K562 (cell line): ENCODE results near the gene MYO15A. TPM values are rescaled to one million over a fixed set of nuclear protein-coding genes. Genes with fewer than 3 reads are reported as not detected.

Source experiments
- ATAC-seq: fragments of 200-7000 bp; cut with Tn5 transposase; 3 replicates; pipeline ENCODE4 v1.9.1; 2020; ENCODE audit warnings: moderate library complexity
- BruUV-seq: library from RNA; stranded (reverse); fragments of 400-500 nt; replicated peaks from 2 replicates; lab custom pipeline; 2021; lab: Mats Ljungman, UMichigan
- CTCF ChIA-PET: fragments of 300-600 bp; formaldehyde crosslinking; extraction: SDS; loops from one replicate; lab custom pipeline; 2021; ENCODE audit warnings: low intra/inter-chr PET ratio; lab: Yijun Ruan, JAX
- POLR2A ChIA-PET: fragments of 300-600, 350-650 bp; sonication (Branson Sonifier 250); formaldehyde crosslinking; extraction: SDS; loops from one replicate; lab custom pipeline; 2021; ENCODE audit warnings: antibody characterized with exemption, inconsistent platforms; lab: Yijun Ruan, JAX
- DNase-seq, 4 experiments: peaks; one replicate each; pipeline versions ENCODE4 v3.0.0 to v3.0.0-alpha.2; 2011 to 2018; ENCODE audit warnings: low spot score in 3 of 4, mixed read lengths in 3 of 4; ENCODE audit errors: extremely low read depth in 1 of 4
- FAIRE-seq: peaks from 2 replicates; lab custom pipeline; 2011; peaks lifted over from hg19 to GRCh38; lab: Jason Lieb, UNC
- H2AFZ ChIP-seq: 2 replicates; pipeline ENCODE4 v1.6.0; 2011; ENCODE audit warnings: low read depth, low read length, control low read depth, inconsistent platforms
- H3K27ac ChIP-seq: fragments of 200-600 bp; 3 replicates; pipeline ENCODE4 v1.8.0; 2011; ENCODE audit warnings: low read depth, mild to moderate bottlenecking, control low read depth, inconsistent platforms, low read length, moderate library complexity, mixed read lengths; ENCODE audit errors: extremely low read depth
- H3K27me3 ChIP-seq, 2 experiments: fragments of 300-600 bp in 1 of 2; 2 replicates in 1 of 2; 3 replicates in 1 of 2; pipeline versions ENCODE4 v1.6.0 to v1.8.0; 2011; ENCODE audit warnings: inconsistent platforms in 2 of 2, low read length in 2 of 2, mild to moderate bottlenecking in 1 of 2, mixed read lengths in 1 of 2, moderate library complexity in 1 of 2; ENCODE audit not compliant: control insufficient read depth in 2 of 2, insufficient read depth in 2 of 2
- H3K36me3 ChIP-seq: fragments of 300-600 bp; 3 replicates; pipeline ENCODE4 v1.8.0; 2011; ENCODE audit warnings: mild to moderate bottlenecking, low read length, inconsistent platforms; ENCODE audit not compliant: control insufficient read depth, insufficient read depth
- H3K4me1 ChIP-seq, 2 experiments: fragments of 200-600 bp in 1 of 2; replicated peaks in 1 of 2; 2 replicates in 1 of 2; 3 replicates in 1 of 2; pipeline versions ENCODE4 v1.5.1 to v1.8.0; 2011; ENCODE audit warnings: inconsistent platforms in 2 of 2, low read length in 2 of 2, mild to moderate bottlenecking in 1 of 2, mixed read lengths in 1 of 2, moderate library complexity in 1 of 2; ENCODE audit not compliant: control insufficient read depth in 2 of 2, insufficient read depth in 2 of 2
- H3K4me2 ChIP-seq: 2 replicates; pipeline ENCODE4 v1.6.1; 2011; ENCODE audit warnings: low read length, control low read depth, inconsistent platforms, mixed read lengths; ENCODE audit not compliant: insufficient read depth
- H3K4me3 ChIP-seq: fragments of 200-600 bp; sonication (generic), shearing (Covaris generic); 2 replicates; pipeline ENCODE4 v1.5.1; 2016; ENCODE audit warnings: control low read depth, inconsistent platforms
- H3K79me2 ChIP-seq: fragments of 200-600 bp; 3 replicates; pipeline ENCODE4 v1.8.0; 2011; ENCODE audit warnings: low read length, inconsistent platforms; ENCODE audit not compliant: control insufficient read depth, insufficient read depth
- H3K9ac ChIP-seq, 2 experiments: 2 replicates each; pipeline versions ENCODE4 v1.6.0 to v1.6.1; 2011; ENCODE audit warnings: low read depth in 2 of 2, low read length in 2 of 2, control low read depth in 1 of 2, inconsistent platforms in 1 of 2, mild to moderate bottlenecking in 1 of 2, mixed read lengths in 1 of 2; ENCODE audit not compliant: insufficient read depth in 1 of 2
- H3K9me1 ChIP-seq: one replicate; pipeline ENCODE4 v1.6.0; 2011; ENCODE audit warnings: inconsistent platforms, mild to moderate bottlenecking, low read length, moderate library complexity; ENCODE audit not compliant: control insufficient read depth, insufficient read depth
- H3K9me3 ChIP-seq: replicated peaks from 2 replicates; pipeline ENCODE4 v1.5.1; 2011; ENCODE audit warnings: low read depth, low read length, inconsistent platforms; ENCODE audit not compliant: control insufficient read depth, insufficient read depth
- H4K20me1 ChIP-seq: replicated peaks from 2 replicates; pipeline ENCODE4 v1.6.1; 2011; ENCODE audit warnings: low read length, inconsistent platforms, mixed read lengths; ENCODE audit not compliant: control insufficient read depth, insufficient read depth
- BRCA1 ChIP-seq, 2 experiments: fragments of 450-650 bp in 1 of 2; sonication (generic) in 1 of 2; formaldehyde crosslinking in 1 of 2; IDR thresholded peaks; 2 replicates each; pipeline versions ENCODE4 v1.5.0 to v1.6.1; 2017 to 2020; ENCODE audit warnings: mild to moderate bottlenecking in 1 of 2, missing genetic modification reagents in 1 of 2
- CHCHD3 ChIP-seq: fragments of 250-450 bp; sonication (Bioruptor Pico); IDR thresholded peaks from 2 replicates; pipeline ENCODE4 v2.1.2; 2022; ENCODE audit warnings: mild to moderate bottlenecking
- RBM15 ChIP-seq: fragments of 200-400 bp; formaldehyde crosslinking; IDR thresholded peaks from 2 replicates; pipeline ENCODE4 v1.6.1; 2018; ENCODE audit warnings: mild to moderate bottlenecking, low read length, moderate library complexity; ENCODE audit not compliant: insufficient read depth
- SMARCE1 ChIP-seq: fragments of 450-650 bp; IDR thresholded peaks from 2 replicates; pipeline ENCODE4 v1.7.1; 2016; ENCODE audit warnings: mild to moderate bottlenecking
- ZNF77 ChIP-seq: fragments of 250-450 bp; sonication (Bioruptor Pico); IDR thresholded peaks from 2 replicates; pipeline ENCODE4 v1.5.0; 2020
- WGBS: fragments of 100-300 bp; shearing (Covaris generic); methylation state at CpG from one replicate; pipeline ENCODE4 v1.1.6; 2016; ENCODE audit warnings: low coverage, mixed read lengths; ENCODE audit not compliant: insufficient coverage; ENCODE audit errors: missing lambda C conversion rate; 5-methylcytosine and 5-hydroxymethylcytosine counted together
- in situ Hi-C: fragments of 300-500 bp; cut with MboI; formaldehyde crosslinking; loops from 4 replicates; pipeline ENCODE4 v1.15.0; 2018; ENCODE audit warnings: inconsistent platforms, mixed read lengths
- intact Hi-C: fragments of 100-400 bp; cut with micrococcal nuclease; formaldehyde crosslinking; loops from 2 replicates; pipeline ENCODE4 v1.14.2; 2022
- polyA plus RNA-seq, 8 experiments: library from polyadenylated mRNA; depleted of rRNA in 4 of 8; stranded (reverse) in 5 of 8; unstranded in 3 of 8; fragments of >200 nt; fragmentation: Nextera tagmentation in 2 of 8; fragmentation: Illumina TruSeq in 1 of 8; extraction: Ambion mirVana in 2 of 8; extraction: Trizol in 1 of 8; gene quantifications; 2 replicates each; pipeline versions ENCODE4 v1.2.1 to v1.2.3, GENCODE V29; 2011 to 2014; ENCODE audit warnings: inconsistent platforms in 1 of 8, missing spikeins in 1 of 8
- total RNA-seq, 7 experiments: library from RNA; depleted of rRNA in 6 of 7; stranded (reverse); fragments of >200 nt in 6 of 7; fragmentation: Illumina TruSeq in 2 of 7; extraction: Trizol in 2 of 7; gene quantifications; 2 replicates each; pipeline versions ENCODE4 v1.2.1 to v1.2.3, GENCODE V29; 2011 to 2021; ENCODE audit warnings: low replicate concordance in 1 of 7
- TF ChIP-seq, protein P1 (sequence below): IDR thresholded peaks from 3 replicates; pipeline ENCODE4 v1.6.1; 2011; ENCODE audit warnings: borderline replicate concordance, mild to moderate bottlenecking, moderate library complexity; ENCODE audit not compliant: insufficient read length; ENCODE audit errors: extremely low read depth

Gene MYO15A
- total and polyA plus RNA-seq, 9 of the 15 experiments (the other 6 are each of a cell fraction or from before 2014, with no cell fraction given), result 0.05 to 0.88 (median 0.14) TPM; not detected in 1

DNA sequence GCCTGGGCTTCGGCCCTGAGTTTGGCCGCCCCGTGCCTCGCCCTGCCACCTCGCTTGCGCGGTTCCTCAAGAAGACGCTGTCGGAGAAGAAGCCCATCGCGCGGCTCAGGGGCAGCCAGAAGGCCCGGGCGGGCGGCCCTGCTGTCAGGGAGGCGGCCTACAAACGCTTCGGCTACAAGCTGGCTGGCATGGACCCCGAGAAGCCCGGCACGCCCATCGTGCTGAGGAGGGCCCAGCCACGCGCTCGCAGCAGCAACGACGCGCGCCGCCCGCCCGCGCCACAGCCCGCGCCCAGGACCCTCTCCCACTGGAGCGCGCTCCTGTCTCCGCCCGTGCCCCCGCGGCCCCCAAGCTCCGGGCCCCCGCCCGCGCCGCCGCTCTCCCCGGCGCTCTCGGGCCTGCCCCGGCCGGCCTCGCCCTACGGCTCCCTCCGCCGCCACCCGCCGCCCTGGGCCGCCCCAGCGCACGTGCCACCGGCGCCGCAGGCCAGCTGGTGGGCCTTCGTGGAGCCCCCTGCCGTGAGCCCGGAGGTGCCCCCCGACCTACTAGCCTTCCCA lies 12.0 kb downstream of the MYO15A start:
- TF ChIP-seq ZNF77 (CRISPR knock-in tag) (no peak), SMARCE1 (no peak), RBM15 (no peak), CHCHD3 (CRISPR knock-in tag) (no peak), BRCA1 (IDR thresholded peaks at IDR 0.05) (no peak), BRCA1 (CRISPR knock-in tag; IDR thresholded peaks at IDR 0.05) (no peak)
- TF ChIP-seq, protein P1, sequence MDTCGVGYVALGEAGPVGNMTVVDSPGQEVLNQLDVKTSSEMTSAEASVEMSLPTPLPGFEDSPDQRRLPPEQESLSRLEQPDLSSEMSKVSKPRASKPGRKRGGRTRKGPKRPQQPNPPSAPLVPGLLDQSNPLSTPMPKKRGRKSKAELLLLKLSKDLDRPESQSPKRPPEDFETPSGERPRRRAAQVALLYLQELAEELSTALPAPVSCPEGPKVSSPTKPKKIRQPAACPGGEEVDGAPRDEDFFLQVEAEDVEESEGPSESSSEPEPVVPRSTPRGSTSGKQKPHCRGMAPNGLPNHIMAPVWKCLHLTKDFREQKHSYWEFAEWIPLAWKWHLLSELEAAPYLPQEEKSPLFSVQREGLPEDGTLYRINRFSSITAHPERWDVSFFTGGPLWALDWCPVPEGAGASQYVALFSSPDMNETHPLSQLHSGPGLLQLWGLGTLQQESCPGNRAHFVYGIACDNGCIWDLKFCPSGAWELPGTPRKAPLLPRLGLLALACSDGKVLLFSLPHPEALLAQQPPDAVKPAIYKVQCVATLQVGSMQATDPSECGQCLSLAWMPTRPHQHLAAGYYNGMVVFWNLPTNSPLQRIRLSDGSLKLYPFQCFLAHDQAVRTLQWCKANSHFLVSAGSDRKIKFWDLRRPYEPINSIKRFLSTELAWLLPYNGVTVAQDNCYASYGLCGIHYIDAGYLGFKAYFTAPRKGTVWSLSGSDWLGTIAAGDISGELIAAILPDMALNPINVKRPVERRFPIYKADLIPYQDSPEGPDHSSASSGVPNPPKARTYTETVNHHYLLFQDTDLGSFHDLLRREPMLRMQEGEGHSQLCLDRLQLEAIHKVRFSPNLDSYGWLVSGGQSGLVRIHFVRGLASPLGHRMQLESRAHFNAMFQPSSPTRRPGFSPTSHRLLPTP, result no peak
- no peak for FAIRE-seq

More for the DNA sequence above, 12.0 kb downstream of the MYO15A start:
- no peak for DNase-seq
- no peak overlapping the region for H3K4me2 ChIP-seq
- ATAC-seq, result no peak
- intact Hi-C loops (no loop called here), in situ Hi-C loops (no loop called here)
- H3K9ac ChIP-seq, result no peak overlapping the region
- WGBS, result 76% methylated on average over 6 of the region's 68 CpGs
- H3K27me3 ChIP-seq, result no peaks in the 10 kb centered on the region
- H3K27ac ChIP-seq, result no peak overlapping the region
- ChIA-PET POLR2A (interaction anchor here (0.6 kb wide), 1 partner anchor 19 kb away, joined by 3 read pairs; no protein-coding TSS in a partner anchor), CTCF (no interaction called here)
- BruUV-seq, result no TSS peak
- H3K9me3 ChIP-seq, result no peaks in the 10 kb centered on the region
- H3K36me3 ChIP-seq, result no peaks in the 10 kb centered on the region
- H4K20me1 ChIP-seq, result no peaks in the 10 kb centered on the region
- no peak overlapping the region for H3K4me3 ChIP-seq
- no peaks in the 10 kb centered on the region for H3K9me1 ChIP-seq
- H2AFZ ChIP-seq, result no peak overlapping the region
- peaks cover 0 to 10% of the 10 kb centered on the region in 2 experiments; a peak in 2 of 5 replicates for H3K4me1 ChIP-seq
- H3K79me2 ChIP-seq, result no peaks in the 10 kb centered on the region
